Tibial artery (tissue), 4 donors: Measurements from ENCODE around the gene TRIM50.
"Not testable (repeated sequence)": the region's sequence is repeated elsewhere in the genome, so short reads cannot be mapped to it uniquely, and the experiment has no call there.

ENCODE experiments used
- DNase-seq, 2 donors: peaks; one replicate each; pipeline ENCODE4 v3.0.0-alpha.2; 2019
- H3K27ac ChIP-seq, 2 donors: fragments of 200-600 bp; sonication (generic) in 1 of 2; 1 replicate in 1 of 2; 2 replicates in 1 of 2; pipeline ENCODE4 v1.5.1; 2018 to 2019; ENCODE audit warnings: mild to moderate bottlenecking in 1 of 2
- H3K27me3 ChIP-seq, 2 donors: fragments of 200-600 bp; sonication (generic) in 1 of 2; one replicate each; pipeline versions ENCODE4 v1.5.1 to v1.6.0; 2016 to 2019
- H3K36me3 ChIP-seq, 3 donors: fragments of 200-600 bp; sonication (generic) in 2 of 3; one replicate each; pipeline ENCODE4 v1.5.1; 2016 to 2019; ENCODE audit warnings: mild to moderate bottlenecking in 2 of 3
- H3K4me1 ChIP-seq, 4 donors: fragments of 200-600 bp; sonication (generic) in 2 of 4; 1 replicate in 3 of 4; 2 replicates in 1 of 4; pipeline ENCODE4 v1.5.1; 2016 to 2019
- H3K4me3 ChIP-seq, 2 donors: fragments of 200-600 bp; sonication (generic) in 1 of 2; 1 replicate in 1 of 2; 2 replicates in 1 of 2; pipeline ENCODE4 v1.5.1; 2018 to 2019; ENCODE audit warnings: mild to moderate bottlenecking in 2 of 2
- H3K9me3 ChIP-seq, 3 donors: fragments of 200-600 bp; sonication (generic) in 1 of 3; one replicate each; pipeline ENCODE4 v1.5.1; 2016 to 2019
- intact Hi-C: fragments of 100-400 bp; cut with DNase I; formaldehyde crosslinking; loops from one replicate; pipeline ENCODE4 v1.15.0; 2023; ENCODE audit warnings: low total_unique reads
- TF ChIP-seq, protein P1 (sequence below), 2 experiments: fragments of 200-600 bp in 1 of 2; fragments of 450-650 bp in 1 of 2; IDR thresholded peaks; one replicate each; pipeline ENCODE4 v1.5.1; 2017 to 2019; ENCODE audit warnings: antibody characterized with exemption in 2 of 2, mild to moderate bottlenecking in 1 of 2, moderate library complexity in 1 of 2

The TRIM50 gene

DNA sequence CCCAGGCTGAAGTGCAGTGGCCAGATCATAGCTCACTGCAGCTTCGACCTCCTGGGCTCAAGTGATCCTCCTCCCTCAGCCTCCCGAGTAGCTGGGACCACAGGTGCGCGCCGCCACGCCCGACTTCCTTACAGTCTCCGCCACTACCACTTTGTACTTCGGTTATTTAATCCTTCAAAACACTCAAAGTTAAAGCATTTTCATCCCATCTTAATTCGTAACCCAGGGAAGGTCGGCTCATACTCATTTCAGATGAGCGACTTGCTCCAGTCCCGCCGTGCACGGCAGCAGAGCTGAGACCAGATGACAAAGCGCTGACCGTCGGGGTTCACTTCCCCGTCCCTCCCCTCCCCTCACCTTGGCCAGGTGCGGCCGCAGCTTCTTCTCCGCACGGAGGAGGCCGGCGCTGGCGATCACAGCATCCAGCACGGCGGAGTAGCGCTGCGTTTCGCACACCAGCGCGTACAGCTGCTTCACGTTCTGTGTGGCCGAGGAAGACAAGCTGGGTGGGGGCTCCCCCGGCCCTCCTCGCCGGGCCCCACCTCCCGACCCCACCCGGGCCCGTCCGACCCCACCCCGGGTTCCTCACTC, 19.7 kb downstream of the TRIM50 start:
- intact Hi-C loops: no loop called here
- TF ChIP-seq, protein P1, sequence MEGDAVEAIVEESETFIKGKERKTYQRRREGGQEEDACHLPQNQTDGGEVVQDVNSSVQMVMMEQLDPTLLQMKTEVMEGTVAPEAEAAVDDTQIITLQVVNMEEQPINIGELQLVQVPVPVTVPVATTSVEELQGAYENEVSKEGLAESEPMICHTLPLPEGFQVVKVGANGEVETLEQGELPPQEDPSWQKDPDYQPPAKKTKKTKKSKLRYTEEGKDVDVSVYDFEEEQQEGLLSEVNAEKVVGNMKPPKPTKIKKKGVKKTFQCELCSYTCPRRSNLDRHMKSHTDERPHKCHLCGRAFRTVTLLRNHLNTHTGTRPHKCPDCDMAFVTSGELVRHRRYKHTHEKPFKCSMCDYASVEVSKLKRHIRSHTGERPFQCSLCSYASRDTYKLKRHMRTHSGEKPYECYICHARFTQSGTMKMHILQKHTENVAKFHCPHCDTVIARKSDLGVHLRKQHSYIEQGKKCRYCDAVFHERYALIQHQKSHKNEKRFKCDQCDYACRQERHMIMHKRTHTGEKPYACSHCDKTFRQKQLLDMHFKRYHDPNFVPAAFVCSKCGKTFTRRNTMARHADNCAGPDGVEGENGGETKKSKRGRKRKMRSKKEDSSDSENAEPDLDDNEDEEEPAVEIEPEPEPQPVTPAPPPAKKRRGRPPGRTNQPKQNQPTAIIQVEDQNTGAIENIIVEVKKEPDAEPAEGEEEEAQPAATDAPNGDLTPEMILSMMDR (IDR thresholded peaks at IDR 0.05): no peak
- Histone ChIP-seq H3K4me3 (peak overlapping the region; percentile 67 to 76), H3K9me3 (no peaks in the 10 kb centered on the region), H3K27me3 (no peaks in the 10 kb centered on the region), H3K36me3 (peaks cover 18 to 43% (median 19%) of the 10 kb centered on the region in 3 donors), H3K4me1 (peaks cover 0 to 17% (median 9%) of the 10 kb centered on the region in 4 donors), H3K27ac (peak overlapping the region; percentile 53 to 76)
- DNase-seq: peak in 1 of 2 donors; percentile 51

DNA sequence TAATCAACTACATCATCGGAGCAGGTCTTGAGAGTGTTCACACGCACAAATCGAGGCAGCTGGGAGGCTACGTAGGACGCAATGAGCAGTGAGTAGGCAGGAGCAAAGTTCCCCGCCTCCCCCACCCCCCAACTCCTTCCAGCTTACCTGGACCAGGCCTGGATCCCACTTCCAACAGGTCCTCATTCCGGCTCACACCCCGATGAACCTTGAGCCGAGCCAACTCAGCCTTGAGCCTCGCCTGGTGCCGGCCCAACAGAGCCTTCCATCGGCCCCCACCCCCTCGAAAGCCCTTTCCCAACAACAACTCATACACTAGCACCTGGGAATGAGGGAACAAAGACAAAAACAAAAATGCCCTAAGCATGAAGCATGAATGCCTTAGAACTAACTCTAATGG, 20.4 kb downstream of the TRIM50 start:
- no peaks in the 10 kb centered on the region for H3K9me3 ChIP-seq
- intact Hi-C loops: no loop called here
- TF ChIP-seq, protein P1 (IDR thresholded peaks at IDR 0.05): no peak
- DNase-seq: peak in 1 of 2 donors; percentile 37
- peak overlapping the region in 1 of 2 donors; percentile 67 for H3K4me3 ChIP-seq
- H3K36me3 ChIP-seq: peaks cover 23 to 49% (median 23%) of the 10 kb centered on the region in 3 donors
- no peak overlapping the region for H3K27ac ChIP-seq
- peaks cover 0 to 17% (median 9%) of the 10 kb centered on the region in 4 donors for H3K4me1 ChIP-seq
- H3K27me3 ChIP-seq: no peaks in the 10 kb centered on the region

DNA sequence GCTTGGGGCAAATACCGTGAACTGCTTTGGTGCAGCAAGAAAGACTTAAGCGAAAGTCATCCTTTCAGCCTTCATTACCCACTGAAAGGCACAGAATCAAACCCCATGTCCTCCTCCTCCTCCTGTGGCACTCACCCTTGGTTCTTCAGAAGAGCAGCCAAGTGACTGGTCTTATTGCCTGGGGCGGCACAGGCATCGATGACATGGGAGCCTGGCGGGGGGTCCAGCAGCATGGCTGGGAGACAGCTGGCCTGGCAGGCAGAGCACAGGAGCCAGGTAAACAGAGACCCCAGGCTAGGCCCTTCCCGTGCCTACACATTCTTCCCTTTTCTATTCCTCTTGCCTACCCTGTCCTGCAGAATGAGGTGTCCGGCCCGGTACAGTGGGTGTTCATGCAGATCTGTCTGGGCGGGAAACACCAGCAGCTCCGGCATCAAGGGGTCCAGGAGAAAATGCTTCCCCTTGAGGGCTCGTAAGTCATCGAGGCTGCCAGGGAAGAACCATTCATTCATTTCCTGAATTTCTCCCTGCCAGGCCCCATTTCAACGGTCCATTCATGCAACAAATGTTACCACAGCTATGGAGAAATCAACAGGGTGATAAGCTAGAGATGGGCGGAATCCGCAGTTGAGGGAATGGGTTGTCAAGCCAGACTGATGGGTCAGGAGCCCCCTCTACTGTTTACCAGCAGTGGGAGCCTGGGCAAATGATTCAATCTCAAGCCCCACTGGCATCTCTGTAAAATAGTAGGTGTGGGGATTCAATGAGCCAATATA, 23.1 kb downstream of the TRIM50 start:
- H3K27me3 ChIP-seq, H3K27ac ChIP-seq, intact Hi-C loops, H3K9me3 ChIP-seq, H3K4me3 ChIP-seq: not testable (repeated sequence)
- peak in 1 of 2 donors; percentile 24 for DNase-seq
- peaks cover 23 to 49% (median 23%) of the 10 kb centered on the region in 3 donors for H3K36me3 ChIP-seq
- peaks cover 0 to 17% (median 9%) of the 10 kb centered on the region in 4 donors for H3K4me1 ChIP-seq

DNA sequence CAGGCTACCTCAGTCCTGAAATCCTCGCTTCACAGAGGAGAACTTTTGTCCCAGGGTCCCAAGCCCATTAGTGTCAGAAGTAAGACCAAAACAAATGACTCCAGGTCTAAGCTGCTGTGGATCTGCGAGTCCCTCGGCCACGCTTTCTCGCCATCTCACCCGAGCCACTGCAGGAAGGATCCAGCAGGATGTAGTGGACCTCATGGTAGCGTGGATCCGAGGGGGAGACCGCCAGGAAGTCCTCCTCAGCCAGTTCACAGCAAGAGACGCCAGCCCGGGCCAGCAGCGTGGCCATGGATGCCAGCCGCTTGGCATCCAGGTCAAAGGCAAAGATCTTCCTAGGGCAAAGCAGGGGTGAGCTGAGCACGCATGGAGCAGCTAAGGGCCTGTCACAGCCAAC, 23.8 kb downstream of the TRIM50 start:
- TF ChIP-seq, protein P1 (IDR thresholded peaks at IDR 0.05): no peak
- intact Hi-C loops: no loop called here
- DNase-seq: peak in 1 of 2 donors; percentile 49

DNA sequence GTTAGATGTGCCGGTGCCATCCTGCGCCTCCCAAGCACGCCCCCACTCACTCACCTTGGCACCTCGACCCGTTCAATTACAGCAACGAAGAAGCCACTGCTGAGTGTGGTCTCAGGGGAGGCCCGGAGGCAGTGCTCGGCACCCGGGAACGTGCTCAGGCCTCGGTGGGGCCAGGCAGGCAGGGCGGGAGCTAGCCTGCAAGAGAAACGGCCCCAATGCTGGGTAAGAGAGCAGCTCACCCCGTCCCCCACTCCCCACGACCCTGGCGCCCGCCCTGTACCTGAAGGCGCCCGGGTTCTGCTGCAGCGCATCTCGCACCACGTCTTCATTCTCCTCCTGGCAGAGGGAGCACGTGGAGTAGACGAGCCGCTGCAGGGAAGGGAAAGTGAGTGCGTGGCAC, 24.3 kb downstream of the TRIM50 start:
- no peak overlapping the region for H3K27ac ChIP-seq
- no peak overlapping the region for H3K4me3 ChIP-seq
- peaks cover 0 to 11% (median 6%) of the 10 kb centered on the region in 4 donors for H3K4me1 ChIP-seq
- DNase-seq: peak in 1 of 2 donors; percentile 52
- H3K9me3 ChIP-seq: no peaks in the 10 kb centered on the region
- TF ChIP-seq, protein P1 (IDR thresholded peaks at IDR 0.05): no peak
- intact Hi-C loops: no loop called here
- no peaks in the 10 kb centered on the region for H3K27me3 ChIP-seq
- peaks cover 23 to 49% (median 23%) of the 10 kb centered on the region in 3 donors for H3K36me3 ChIP-seq

More for the DNA sequence above, 23.8 kb downstream of the TRIM50 start:
- H3K27ac ChIP-seq: no peak overlapping the region
- H3K4me3 ChIP-seq: no peak overlapping the region
- H3K9me3 ChIP-seq: no peaks in the 10 kb centered on the region
- peaks cover 0 to 13% (median 7%) of the 10 kb centered on the region in 4 donors for H3K4me1 ChIP-seq
- peaks cover 23 to 49% (median 23%) of the 10 kb centered on the region in 3 donors for H3K36me3 ChIP-seq
- no peaks in the 10 kb centered on the region for H3K27me3 ChIP-seq

DNA sequence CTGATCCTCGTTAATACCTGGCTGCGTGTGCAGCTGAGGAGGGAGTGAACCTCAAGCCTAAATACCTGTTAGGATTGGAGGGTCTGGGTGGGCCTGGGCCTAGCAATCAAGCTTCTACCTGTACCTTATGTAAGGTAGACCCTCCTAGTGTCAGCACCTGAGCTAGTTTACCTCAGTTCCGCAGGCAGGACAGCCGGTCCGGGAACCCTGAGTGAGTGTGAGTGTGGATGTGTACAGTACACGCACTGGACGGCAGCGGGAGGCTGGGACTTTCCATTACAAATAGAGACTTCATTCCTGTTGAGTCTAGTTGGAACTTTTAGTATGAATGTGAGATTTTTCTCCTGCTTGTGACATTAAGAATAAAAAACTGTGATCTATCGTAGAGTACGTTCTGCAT, 25.0 kb downstream of the TRIM50 start:
- DNase-seq: peak in 1 of 2 donors; percentile 21
- intact Hi-C loops, H3K4me3 ChIP-seq, H3K27me3 ChIP-seq, H3K9me3 ChIP-seq, H3K4me1 ChIP-seq, H3K27ac ChIP-seq: not testable (repeated sequence)
- H3K36me3 ChIP-seq: peaks cover 23 to 49% (median 23%) of the 10 kb centered on the region in 3 donors

DNA sequence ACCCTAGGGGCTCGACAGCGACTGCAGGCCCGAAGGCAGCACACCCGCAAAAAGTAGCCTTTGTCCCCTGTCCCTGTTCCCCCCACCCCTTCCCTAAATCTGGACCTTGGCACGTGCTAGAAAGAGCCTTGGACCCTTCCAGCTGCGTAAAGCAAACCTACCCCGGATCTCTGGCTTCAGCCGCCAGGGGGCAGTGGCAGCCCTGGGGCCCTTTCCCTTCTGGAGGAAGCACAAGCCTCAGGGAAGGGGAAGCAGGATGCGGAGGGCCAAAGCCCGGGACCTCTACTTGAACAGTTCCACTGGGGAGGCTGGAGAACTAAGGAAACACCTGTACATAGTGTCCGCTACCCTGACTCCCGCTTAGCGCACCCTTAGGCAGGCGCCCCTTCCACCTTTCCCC, 26.8 kb downstream of the TRIM50 start:
- H3K4me3 ChIP-seq, H3K9me3 ChIP-seq, intact Hi-C loops, H3K27ac ChIP-seq, DNase-seq, H3K4me1 ChIP-seq, H3K27me3 ChIP-seq: not testable (repeated sequence)
- H3K36me3 ChIP-seq: peaks cover 23 to 34% (median 23%) of the 10 kb centered on the region in 3 donors

DNA sequence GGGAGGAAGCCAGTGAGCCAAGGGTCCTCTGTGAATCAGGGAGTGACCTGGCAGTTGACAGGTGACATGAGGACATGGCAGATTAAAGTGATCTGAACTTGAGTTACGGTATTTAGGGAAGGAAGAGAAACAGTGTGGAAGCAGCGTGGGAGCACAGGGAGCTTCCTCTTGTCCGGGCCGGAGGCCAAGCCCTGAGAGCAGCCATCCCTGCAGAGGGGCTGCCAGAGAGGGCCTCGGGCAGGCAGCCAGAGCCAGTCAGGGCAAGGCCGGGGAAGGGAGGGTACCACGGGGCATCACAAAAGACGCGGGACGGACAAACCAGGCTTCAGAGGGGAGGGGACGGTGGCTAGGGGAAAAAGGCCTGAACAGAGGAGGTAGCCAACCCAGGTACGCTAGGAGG, 28.1 kb downstream of the TRIM50 start:
- H3K9me3 ChIP-seq, H3K4me1 ChIP-seq, H3K4me3 ChIP-seq, H3K27me3 ChIP-seq, H3K27ac ChIP-seq, intact Hi-C loops: not testable (repeated sequence)
- peak in 1 of 2 donors; percentile 50 for DNase-seq
- H3K36me3 ChIP-seq: peaks cover 18 to 22% (median 18%) of the 10 kb centered on the region in 3 donors

DNA sequence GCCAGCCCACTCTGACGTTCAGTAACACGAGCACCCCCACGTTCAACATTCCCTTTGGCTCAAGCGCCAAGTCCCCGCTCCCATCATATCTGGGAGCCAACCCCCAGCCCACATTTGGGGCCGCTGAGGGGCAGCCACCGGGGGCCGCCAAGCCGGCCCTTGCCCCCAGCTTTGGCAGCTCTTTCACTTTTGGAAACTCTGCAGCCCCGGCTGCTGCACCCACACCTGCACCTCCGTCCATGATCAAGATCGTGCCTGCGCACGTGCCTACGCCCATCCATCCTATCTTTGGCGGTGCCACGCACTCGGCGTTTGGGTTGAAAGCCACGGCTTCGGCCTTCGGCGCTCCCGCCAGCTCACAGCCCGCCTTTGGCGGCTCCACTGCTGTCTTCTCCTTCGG, 30.2 kb downstream of the TRIM50 start:
- H3K9me3 ChIP-seq, intact Hi-C loops, H3K27me3 ChIP-seq, H3K36me3 ChIP-seq, H3K27ac ChIP-seq, DNase-seq, H3K4me1 ChIP-seq, H3K4me3 ChIP-seq: not testable (repeated sequence)

DNA sequence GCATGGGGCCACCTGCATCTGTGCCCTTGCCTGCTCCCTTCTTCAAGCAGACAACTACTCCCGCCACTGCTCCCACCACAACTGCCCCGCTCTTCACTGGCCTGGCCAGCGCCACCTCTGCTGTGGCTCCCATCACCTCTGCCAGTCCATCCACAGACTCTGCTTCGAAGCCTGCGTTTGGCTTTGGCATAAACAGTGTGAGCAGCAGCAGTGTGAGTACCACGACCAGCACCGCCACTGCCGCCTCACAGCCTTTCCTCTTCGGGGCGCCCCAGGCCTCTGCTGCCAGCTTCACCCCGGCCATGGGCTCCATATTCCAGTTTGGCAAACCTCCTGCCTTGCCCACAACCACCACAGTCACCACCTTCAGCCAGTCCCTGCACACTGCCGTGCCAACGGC, 30.6 kb downstream of the TRIM50 start:
- H3K4me1 ChIP-seq, intact Hi-C loops, H3K27ac ChIP-seq, DNase-seq, H3K4me3 ChIP-seq, H3K36me3 ChIP-seq, H3K9me3 ChIP-seq, H3K27me3 ChIP-seq: not testable (repeated sequence)
